NCI-H2227 (cell line): Measurements from ENCODE around the gene AKNA.

Experiments
- DNase-seq: peaks from one replicate; lab custom pipeline; 2025; ENCODE audit not compliant: unreplicated experiment; lab: John Stamatoyannopoulos, UW

AKNA gene

GRCh38 chr9:114307899-114308267 lies 79.9 kb downstream of the AKNA start:
- no peak for DNase-seq

GRCh38 chr9:114304416-114305188 lies 83.2 kb downstream of the AKNA start:
- DNase-seq, result no peak

- DNase-seq, result no peak
Observed at GRCh38 chr9:114303977-114304376, 83.8 kb downstream of the AKNA start.

- DNase-seq, result no peak
Observed at GRCh38 chr9:114303571-114303970, 84.2 kb downstream of the AKNA start.

- DNase-seq, result no peak
Observed at GRCh38 chr9:114302727-114303126, 85.1 kb downstream of the AKNA start.

GRCh38 chr9:114301798-114302565 lies 85.8 kb downstream of the AKNA start:
- DNase-seq, result no peak

- DNase-seq, result no peak
Observed at GRCh38 chr9:114300846-114301797, 86.7 kb downstream of the AKNA start.

GRCh38 chr9:114300153-114300845 lies 87.5 kb downstream of the AKNA start:
- no peak for DNase-seq

GRCh38 chr9:114299286-114300152 lies 88.3 kb downstream of the AKNA start:
- no peak for DNase-seq

GRCh38 chr9:114296338-114296737 lies 91.4 kb downstream of the AKNA start:
- DNase-seq, result no peak

- no peak for DNase-seq
Observed at GRCh38 chr9:114294664-114295063, 93.1 kb downstream of the AKNA start.

GRCh38 chr9:114291886-114292590 lies 95.7 kb downstream of the AKNA start:
- DNase-seq, result no peak

- DNase-seq, result peak; percentile 73
Observed at GRCh38 chr9:114291064-114291474, 96.7 kb downstream of the AKNA start.

GRCh38 chr9:114290561-114290986 lies 97.2 kb downstream of the AKNA start:
- no peak for DNase-seq

GRCh38 chr9:114289571-114290481 lies 98.0 kb downstream of the AKNA start:
- DNase-seq, result no peak

- DNase-seq, result no peak
Observed at GRCh38 chr9:114289106-114289505, 98.7 kb downstream of the AKNA start.

- no peak for DNase-seq
Observed at GRCh38 chr9:114288193-114289091, 99.3 kb downstream of the AKNA start.
